DOHH2 (cell line): ENCODE measurements around the gene PITPNC1.

Experiments
- EZH2phosphoT487 ChIP-seq: fragments of 200-600 bp; sonication (generic); IDR thresholded peaks from 2 replicates; pipeline ENCODE4 v1.6.1; 2017; ENCODE audit warnings: borderline replicate concordance, mild to moderate bottlenecking, antibody characterized with exemption, low read length, moderate library complexity, mixed read lengths
- TF ChIP-seq, protein P1 (sequence below): fragments of 200-600 bp; sonication (generic); IDR thresholded peaks from one replicate; pipeline ENCODE4 v1.5.1; 2014; ENCODE audit warnings: antibody characterized with exemption, mild to moderate bottlenecking, low read depth, low read length; ENCODE audit not compliant: poor library complexity, severe bottlenecking

DNA sequence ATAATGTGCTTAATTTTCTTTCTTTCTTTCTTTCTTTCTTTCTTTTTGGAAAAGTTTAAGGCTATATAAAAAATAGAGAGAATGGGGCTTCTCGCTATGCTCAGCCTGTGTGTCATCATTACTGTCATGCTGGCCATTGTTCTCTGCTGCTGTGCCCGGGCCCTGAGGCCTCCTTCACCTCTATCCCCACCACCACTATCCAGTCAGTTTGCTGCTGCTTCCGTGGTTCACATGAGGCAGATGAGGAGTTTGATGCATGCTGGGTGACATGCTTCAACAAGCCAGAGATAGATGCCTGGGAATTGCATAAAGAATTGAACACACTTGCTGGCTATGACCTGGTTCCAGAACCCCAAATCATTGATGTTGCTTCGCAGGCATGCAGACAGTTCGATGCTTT lies 36.3 kb downstream of the PITPNC1 start:
- TF ChIP-seq, protein P1, sequence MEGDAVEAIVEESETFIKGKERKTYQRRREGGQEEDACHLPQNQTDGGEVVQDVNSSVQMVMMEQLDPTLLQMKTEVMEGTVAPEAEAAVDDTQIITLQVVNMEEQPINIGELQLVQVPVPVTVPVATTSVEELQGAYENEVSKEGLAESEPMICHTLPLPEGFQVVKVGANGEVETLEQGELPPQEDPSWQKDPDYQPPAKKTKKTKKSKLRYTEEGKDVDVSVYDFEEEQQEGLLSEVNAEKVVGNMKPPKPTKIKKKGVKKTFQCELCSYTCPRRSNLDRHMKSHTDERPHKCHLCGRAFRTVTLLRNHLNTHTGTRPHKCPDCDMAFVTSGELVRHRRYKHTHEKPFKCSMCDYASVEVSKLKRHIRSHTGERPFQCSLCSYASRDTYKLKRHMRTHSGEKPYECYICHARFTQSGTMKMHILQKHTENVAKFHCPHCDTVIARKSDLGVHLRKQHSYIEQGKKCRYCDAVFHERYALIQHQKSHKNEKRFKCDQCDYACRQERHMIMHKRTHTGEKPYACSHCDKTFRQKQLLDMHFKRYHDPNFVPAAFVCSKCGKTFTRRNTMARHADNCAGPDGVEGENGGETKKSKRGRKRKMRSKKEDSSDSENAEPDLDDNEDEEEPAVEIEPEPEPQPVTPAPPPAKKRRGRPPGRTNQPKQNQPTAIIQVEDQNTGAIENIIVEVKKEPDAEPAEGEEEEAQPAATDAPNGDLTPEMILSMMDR: no peak
- no peak for TF ChIP-seq EZH2phosphoT487
